GM19328 (cell line): ENCODE results near the gene STMN1.

ENCODE experiments used
- ATAC-seq: cut with Tn5 transposase; IDR thresholded peaks from one replicate; pipeline ENCODE4 v1.9.1; 2021; ENCODE audit warnings: mild to moderate bottlenecking, moderate library complexity; ENCODE audit not compliant: unreplicated experiment

Gene STMN1

DNA sequence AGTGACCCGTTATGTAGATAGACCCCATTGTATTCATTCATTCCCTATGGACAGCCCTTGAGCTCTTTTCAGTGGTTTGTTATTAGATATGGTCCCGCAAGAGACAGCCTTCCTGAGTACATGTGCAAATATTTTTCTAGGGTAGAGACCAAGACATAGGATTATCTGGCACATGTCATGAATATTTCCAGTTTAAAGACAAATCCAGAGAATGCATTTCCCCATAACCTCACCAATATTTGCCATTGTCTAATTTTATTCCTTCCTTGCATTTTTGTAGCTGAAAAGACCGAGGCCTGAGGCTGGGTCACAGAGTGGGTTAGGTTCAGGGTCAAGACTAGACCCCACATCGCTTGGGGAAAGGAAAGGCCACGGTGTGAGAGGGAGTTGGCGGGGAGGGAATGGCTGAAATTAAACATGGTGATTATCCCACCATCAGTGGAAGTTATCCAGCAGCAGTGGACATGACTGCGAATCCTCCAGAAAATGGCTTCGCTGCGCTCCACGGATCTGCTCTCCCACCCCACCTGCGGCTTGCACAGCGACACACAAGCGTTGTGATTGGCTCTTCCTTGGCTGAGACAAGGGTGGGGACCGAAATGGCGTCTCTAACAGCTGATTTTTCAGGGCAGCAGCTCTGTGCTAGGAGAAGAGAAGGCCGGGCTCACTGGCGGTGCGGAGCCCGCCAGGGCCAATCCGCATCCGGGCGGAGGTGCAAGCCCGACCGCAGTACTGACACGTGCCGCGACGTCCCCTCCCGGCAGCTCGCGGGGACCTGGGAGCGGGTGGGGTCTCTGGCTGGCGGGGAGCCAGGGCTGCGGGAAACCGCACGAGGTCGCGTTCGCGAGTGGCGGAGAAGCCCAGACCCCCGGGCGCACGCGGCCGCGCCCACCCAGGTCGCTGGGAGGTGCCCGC is 16.1 kb upstream of the STMN1 start:
- ATAC-seq = no peak

DNA sequence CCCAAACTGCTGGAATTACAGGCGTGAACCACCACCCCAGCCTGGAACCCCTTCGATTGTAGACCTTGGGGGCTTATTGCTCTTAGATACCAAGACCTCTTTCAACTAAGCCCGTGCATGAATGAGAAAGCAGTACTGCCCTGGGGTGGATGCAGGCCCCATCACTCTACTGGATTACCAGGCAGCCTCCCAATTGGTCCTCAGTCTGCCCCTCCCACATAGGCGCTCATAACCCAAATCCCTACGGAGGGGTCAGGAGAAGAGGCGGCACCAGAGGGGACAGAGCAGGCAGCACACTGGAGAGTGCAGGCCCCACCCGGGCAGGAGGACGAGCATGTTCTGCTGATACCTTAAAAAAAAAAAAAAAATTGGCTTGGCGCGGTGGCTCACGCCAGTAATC is 12.4 kb upstream of the STMN1 start:
- ATAC-seq = no peak

- no peak for ATAC-seq
Measured at GRCh38 chr1:25917996-25918395, 11.8 kb upstream of the STMN1 start.

- no peak for ATAC-seq
Measured at GRCh38 chr1:25916460-25916859, 10.2 kb upstream of the STMN1 start.

DNA sequence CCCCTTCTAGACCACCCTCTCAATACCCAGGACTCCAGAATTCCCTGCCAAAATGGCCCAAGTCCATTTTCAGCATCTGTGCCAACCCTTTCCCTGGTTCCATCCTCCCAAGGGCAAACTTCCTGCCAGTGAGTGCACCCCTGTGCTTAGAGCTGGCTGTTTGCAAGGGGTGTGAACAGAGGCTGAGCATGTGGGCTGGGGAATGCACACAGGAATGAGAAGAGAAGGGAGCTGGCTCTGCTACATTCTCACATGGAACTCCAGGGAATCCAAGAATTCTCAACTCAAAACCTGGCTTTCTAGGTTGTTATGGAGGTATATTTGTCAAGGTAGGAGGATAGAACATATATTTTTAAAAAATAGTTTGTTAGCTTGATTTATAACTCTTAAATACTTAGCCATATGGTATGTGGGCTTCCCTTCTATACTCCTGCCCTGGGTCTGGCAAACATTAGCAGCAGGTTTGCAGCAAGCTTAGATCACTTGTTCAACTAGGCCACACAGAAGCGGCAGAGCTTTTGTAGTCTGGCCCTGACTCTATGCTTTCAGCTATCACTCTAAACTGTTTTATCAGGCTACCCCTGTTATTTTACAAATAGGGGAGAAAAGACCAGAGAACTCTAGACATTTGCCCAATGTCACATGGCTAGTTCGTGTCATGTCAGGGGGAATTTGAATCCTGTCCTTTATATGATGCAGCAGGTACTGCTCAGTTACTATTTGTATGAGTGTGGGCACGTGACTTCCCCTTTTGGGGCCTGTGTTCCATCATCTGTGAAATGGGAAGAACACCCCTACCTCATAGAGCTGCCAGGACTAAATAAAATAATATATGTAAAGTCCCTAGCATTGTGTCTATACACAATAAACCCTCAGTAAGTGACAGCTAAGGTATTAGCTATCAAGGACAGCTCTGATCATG is 8.1 kb upstream of the STMN1 start:
- no peak for ATAC-seq

DNA sequence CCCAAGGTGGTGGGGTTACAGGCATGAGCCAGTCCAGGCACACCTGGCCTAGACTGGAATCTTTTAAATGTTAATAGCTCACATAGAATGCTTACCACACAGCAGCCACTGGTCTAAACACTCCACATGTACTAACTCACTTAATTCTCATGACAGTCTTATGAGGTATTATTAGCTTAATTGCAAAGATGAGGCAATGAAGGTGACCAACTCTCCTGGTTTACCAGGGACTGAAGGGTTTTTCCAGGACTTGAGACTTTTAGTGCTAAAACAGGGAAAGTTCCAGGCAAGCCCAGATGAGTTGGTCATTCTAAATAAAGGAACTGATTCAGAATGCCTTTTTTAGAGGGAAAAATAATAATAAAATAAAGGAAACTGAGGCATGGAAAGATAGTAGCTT is 7.0 kb upstream of the STMN1 start:
- no peak for ATAC-seq

GRCh38 chr1:25912076-25912831 is 6.0 kb upstream of the STMN1 start:
- no peak for ATAC-seq

DNA sequence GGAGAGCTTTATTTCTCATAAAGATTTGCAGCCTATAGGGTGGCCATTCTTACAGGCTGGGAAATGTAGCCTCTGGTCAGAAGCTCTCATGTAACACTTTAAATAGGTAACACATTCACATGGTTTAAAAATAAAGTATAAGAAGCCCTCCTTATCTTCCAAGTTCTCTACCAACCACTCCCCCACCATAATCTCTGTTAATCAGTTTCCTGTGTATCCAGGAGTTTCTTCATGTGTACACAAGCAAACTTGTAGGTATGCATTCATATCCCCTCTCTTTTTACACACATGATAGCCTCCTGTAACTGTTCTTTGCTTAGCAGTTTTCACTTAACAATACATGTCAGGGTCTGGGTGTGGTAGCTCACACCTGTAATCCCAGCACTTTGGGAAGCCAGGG is 4.9 kb upstream of the STMN1 start:
- no peak for ATAC-seq

- ATAC-seq = no peak
Measured at GRCh38 chr1:25909040-25909439, 2.8 kb upstream of the STMN1 start.

DNA sequence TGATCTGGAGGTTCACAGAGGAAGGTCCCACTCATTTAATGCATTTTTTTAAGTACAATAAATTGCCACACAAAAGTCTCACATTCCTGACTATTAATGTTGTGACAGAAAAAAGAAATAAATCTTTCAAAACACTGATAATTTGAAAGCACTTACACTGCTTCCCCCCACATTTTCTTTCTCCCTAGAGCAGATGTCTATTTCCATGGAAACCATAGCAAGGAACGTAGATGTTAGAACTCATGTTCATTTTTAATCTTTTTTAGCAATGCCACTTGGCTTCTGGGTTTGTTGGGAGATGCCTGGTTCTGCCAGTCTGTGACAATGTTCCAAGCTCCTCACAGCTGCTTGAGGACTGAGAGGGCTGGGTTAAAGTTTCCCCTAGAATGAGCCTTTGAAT is 1.9 kb upstream of the STMN1 start:
- ATAC-seq = no peak

GRCh38 chr1:25907601-25908000 is 1.4 kb upstream of the STMN1 start:
- no peak for ATAC-seq

- no peak for ATAC-seq
Measured at GRCh38 chr1:25906644-25907300, 553 bp upstream of the STMN1 start.

GRCh38 chr1:25904943-25905679 is 1.1 kb downstream of the STMN1 start:
- peak; percentile 54 for ATAC-seq

- no peak for ATAC-seq
Measured at GRCh38 chr1:25903986-25904385, 2.2 kb downstream of the STMN1 start.

DNA sequence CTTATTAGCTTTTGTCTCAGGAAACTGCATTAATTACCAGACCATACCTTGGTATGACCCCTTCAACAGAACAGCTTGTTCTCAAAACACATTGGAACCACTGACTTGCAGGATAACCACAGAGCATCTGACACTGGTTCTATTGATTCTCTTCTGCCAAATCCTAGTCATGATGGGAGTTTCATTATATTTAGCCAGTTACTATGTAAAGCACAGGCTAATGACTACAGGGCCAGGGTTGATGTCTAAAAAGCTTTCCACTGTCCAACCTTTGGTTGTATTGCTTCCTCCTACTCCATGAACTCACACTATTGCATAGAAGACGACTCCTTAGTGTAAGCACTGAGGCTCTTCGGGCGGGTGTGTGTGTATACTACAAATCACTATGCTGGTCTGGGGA is 3.8 kb downstream of the STMN1 start:
- ATAC-seq = no peak

DNA sequence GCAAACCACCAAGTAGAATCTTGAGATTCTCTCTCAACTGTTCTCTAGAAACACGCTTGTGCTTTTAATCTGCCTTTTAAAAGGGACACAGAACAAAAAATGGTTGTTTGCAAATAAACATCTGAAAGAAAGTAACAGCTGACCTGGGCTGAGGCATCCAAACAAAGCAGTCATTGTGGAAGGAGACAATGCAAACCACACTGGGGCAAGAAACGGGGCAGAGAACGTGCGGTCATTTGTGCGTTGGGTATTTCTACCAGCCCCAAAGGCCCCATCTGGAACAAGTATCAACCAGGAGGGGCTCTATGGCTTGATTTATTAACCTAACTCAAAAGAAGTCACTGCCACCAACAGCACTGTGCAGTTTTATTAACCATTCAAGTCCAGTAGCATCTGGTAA is 6.0 kb downstream of the STMN1 start:
- ATAC-seq = no peak

GRCh38 chr1:25899792-25900191 is 6.4 kb downstream of the STMN1 start:
- ATAC-seq = no peak

DNA sequence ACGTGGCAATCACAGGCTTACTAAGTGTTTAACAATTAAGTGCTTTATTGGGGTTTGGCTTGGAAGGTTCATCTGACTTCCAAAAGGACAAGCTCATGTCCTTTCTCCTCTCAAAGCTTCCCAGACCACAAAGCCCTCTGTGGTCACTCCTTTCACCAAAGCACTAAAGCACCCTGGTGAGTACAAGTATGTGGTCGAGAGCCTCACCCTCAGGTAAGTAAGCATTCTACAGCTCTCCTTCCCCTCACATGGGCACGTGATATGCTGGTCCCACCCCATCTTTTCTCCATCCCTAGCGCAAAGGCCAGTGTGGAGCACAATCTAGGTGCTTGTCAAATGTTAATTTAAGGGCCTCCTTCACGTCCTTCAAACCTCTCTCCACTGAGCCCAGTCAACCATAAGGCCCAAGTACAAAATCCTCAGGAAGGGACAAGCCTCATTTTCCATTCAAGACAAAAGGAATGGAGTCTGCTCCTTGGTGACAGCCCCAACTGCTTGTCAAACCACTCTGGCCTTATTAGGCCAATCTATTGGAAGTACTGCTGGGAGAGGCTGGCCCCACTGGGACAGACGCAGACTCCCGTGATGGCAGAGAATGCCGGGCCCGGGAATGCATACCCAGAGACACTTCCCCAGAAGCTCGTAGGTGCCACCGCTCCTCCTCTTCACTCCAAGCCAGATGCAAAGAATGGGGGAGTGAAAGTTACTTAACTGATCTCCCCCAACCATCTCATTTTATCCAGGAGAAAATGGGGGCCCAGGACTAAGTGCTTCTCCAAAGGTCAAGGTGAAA is 7.8 kb downstream of the STMN1 start:
- no peak for ATAC-seq

- no peak for ATAC-seq
Measured at GRCh38 chr1:25897754-25898153, 8.5 kb downstream of the STMN1 start.
